Measurements from ENCODE around the gene CHAF1A.

Gene CHAF1A

GRCh38 chr19:4402171-4403004, at the start of gene CHAF1A:
TSS of gene CHAF1A (plus strand) at chr19:4402640. CDS start at chr19:4402763, 123 bp downstream.
- DNase-seq (ENCODE audit: low spot score) = peak; percentile 100

- peak; percentile 55 for DNase-seq (ENCODE audit: low spot score)
Observed at GRCh38 chr19:4352701-4353121, 49.7 kb upstream of the CHAF1A start.

- DNase-seq (ENCODE audit: low spot score) = no peak
Observed at GRCh38 chr19:4354282-4354681, 48.2 kb upstream of the CHAF1A start.

- no peak for DNase-seq (ENCODE audit: low spot score)
Observed at GRCh38 chr19:4354897-4355296, 47.5 kb upstream of the CHAF1A start.

- DNase-seq (ENCODE audit: low spot score) = no peak
Observed at GRCh38 chr19:4357095-4357797, 45.2 kb upstream of the CHAF1A start.

- no peak for DNase-seq (ENCODE audit: low spot score)
Observed at GRCh38 chr19:4357921-4358326, 44.5 kb upstream of the CHAF1A start.

- no peak for DNase-seq (ENCODE audit: low spot score)
Observed at GRCh38 chr19:4358709-4359626, 43.5 kb upstream of the CHAF1A start.

- no peak for DNase-seq (ENCODE audit: low spot score)
Observed at GRCh38 chr19:4359627-4360000, 42.8 kb upstream of the CHAF1A start.

- DNase-seq (ENCODE audit: low spot score) = no peak
Observed at GRCh38 chr19:4360081-4360569, 42.3 kb upstream of the CHAF1A start.

- DNase-seq (ENCODE audit: low spot score) = no peak
Observed at GRCh38 chr19:4360641-4361151, 41.7 kb upstream of the CHAF1A start.

GRCh38 chr19:4361152-4362046, 41.0 kb upstream of the CHAF1A start:
- DNase-seq (ENCODE audit: low spot score) = no peak

- DNase-seq (ENCODE audit: low spot score) = no peak
Observed at GRCh38 chr19:4362101-4362828, 40.2 kb upstream of the CHAF1A start.

GRCh38 chr19:4362831-4363545, 39.5 kb upstream of the CHAF1A start:
- DNase-seq (ENCODE audit: low spot score) = no peak

GRCh38 chr19:4363571-4364304, 38.7 kb upstream of the CHAF1A start:
- no peak for DNase-seq (ENCODE audit: low spot score)

- no peak for DNase-seq (ENCODE audit: low spot score)
Observed at GRCh38 chr19:4365341-4365740, 37.1 kb upstream of the CHAF1A start.

GRCh38 chr19:4365791-4366665, 36.4 kb upstream of the CHAF1A start:
- DNase-seq (ENCODE audit: low spot score) = no peak

- DNase-seq (ENCODE audit: low spot score) = no peak
Observed at GRCh38 chr19:4366666-4367335, 35.6 kb upstream of the CHAF1A start.

All from kidney tubule cell (primary cell).